ENCODE measurements around the gene PPM1F. TPM values are rescaled to one million over a fixed set of nuclear protein-coding genes. Genes with fewer than 3 reads are reported as not detected.
"Not testable (repeated sequence)": the region's sequence is repeated elsewhere in the genome, so short reads cannot be mapped to it uniquely, and the experiment has no call there.

The PPM1F gene
- total RNA-seq, 1 experiment from 2014 or later = 28.6 TPM

DNA sequence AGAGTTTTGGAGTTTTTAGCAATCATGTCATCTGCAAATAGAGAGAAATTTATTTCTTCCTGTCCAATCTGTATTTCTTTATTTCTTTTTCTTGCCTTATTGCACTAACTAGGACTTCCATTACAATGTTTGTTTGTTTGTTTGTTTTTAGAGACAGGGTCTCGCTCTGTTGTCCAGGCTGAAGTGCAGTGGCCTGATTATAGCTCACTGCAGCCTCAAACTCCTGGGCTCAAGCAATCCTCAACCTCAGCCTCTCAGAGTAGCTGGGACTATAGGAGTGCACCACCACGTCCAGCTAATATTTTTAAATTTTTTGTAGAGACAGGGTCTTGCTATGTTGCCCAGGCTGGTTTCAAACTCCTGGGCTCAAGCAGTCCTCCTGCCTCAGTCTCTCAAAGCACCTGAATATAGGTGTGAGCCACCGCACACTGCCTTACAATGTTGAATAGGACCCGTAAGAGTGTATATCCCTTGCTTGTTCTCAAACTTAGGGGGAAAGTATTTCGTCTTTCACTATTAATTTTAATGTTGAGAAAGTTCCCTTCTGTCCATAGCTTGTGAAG is 55.6 kb downstream of the PPM1F start:
- TF ChIP-seq NFATC4 (CRISPR knock-in tag; IDR thresholded peaks at IDR 0.05) = no peak
- no peak for TF ChIP-seq MAX (CRISPR knock-in tag; IDR thresholded peaks at IDR 0.05)
- TF ChIP-seq JAZF1 (CRISPR knock-in tag; IDR thresholded peaks at IDR 0.05) = no peak
- no peak for TF ChIP-seq GRHL2 (CRISPR knock-in tag; IDR thresholded peaks at IDR 0.05; ENCODE audit: insufficient replicate concordance, severe bottlenecking)
- TF ChIP-seq, protein P1, sequence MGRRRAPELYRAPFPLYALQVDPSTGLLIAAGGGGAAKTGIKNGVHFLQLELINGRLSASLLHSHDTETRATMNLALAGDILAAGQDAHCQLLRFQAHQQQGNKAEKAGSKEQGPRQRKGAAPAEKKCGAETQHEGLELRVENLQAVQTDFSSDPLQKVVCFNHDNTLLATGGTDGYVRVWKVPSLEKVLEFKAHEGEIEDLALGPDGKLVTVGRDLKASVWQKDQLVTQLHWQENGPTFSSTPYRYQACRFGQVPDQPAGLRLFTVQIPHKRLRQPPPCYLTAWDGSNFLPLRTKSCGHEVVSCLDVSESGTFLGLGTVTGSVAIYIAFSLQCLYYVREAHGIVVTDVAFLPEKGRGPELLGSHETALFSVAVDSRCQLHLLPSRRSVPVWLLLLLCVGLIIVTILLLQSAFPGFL (CRISPR knock-in tag; IDR thresholded peaks at IDR 0.05; ENCODE audit: borderline replicate concordance) = no peak
- TF ChIP-seq SMAD3 (CRISPR knock-in tag; IDR thresholded peaks at IDR 0.05; ENCODE audit: borderline replicate concordance) = no peak
- no peak for TF ChIP-seq ZNF416 (CRISPR knock-in tag; IDR thresholded peaks at IDR 0.05)
- no peak for TF ChIP-seq GABPB1 (CRISPR knock-in tag; IDR thresholded peaks at IDR 0.05)
- no peak for TF ChIP-seq ZNF219 (CRISPR knock-in tag; IDR thresholded peaks at IDR 0.05; ENCODE audit: borderline replicate concordance)
- peaks cover 8% of the 10 kb centered on the region for H3K9me3 Mint-ChIP-seq
- no peaks in the 10 kb centered on the region for H3K36me3 Mint-ChIP-seq
- ChIA-PET CTCF (no interaction called here), POLR2A (no interaction called here)
- no peak overlapping the region for H3K27ac Mint-ChIP-seq
- no peaks in the 10 kb centered on the region for H3K4me1 Mint-ChIP-seq
- no peak for ATAC-seq
- H3K27me3 Mint-ChIP-seq (ENCODE audit: low read depth) = peaks cover 5% of the 10 kb centered on the region
- no peak for DNase-seq (ENCODE audit: low spot score)
- H3K4me3 Mint-ChIP-seq = no peak overlapping the region

DNA sequence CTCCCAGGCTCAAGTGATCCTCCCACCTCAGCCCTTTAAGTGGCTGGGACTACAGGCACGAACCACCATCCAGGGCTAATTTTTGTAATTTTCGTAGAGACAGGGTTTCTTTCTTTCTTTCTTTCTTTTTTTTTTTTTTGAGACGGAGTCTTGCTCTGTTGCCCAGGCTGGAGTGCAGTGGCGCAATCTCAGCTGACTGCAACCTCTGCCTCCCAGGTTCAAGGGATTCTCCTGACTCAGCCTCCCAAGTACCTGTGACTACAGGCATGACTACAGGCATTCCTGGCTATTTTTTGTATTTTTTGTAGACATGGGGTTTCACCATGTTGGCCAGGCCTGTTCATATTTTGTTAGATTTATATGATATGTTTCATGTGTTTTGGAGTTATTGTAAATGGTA is 56.4 kb downstream of the PPM1F start:
- CTCF ChIA-PET = interaction anchor here (0.7 to 1.8 kb wide), 2 partner anchors 41 to 125 kb away, joined by 3 to 7 read pairs; no protein-coding TSS in a partner anchor
- POLR2A ChIA-PET; H3K27me3 Mint-ChIP-seq (ENCODE audit: low read depth); DNase-seq (ENCODE audit: low spot score); H3K9me3 Mint-ChIP-seq; H3K4me1 Mint-ChIP-seq; H3K27ac Mint-ChIP-seq; ATAC-seq; H3K4me3 Mint-ChIP-seq; H3K36me3 Mint-ChIP-seq: not testable (repeated sequence)

DNA sequence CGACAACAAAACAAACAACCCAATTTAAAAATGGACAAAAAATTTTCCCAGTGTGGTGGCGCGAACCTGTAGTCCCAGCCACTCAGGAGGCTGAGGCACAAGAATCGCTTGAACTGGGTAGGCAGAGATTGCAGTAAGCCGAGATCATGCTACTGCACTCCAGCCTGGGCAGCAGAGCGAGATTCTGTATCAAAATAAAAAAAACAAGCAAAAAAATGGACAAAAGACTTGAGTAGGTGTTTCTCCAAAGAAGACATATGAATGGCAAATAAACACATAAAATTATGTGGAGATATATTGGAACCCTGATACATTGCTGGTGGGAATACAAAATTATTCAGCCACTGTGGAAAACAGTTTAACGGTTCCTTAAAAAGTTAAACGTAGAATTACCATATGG is 57.8 kb downstream of the PPM1F start:
- H3K4me1 Mint-ChIP-seq = no peaks in the 10 kb centered on the region
- TF ChIP-seq TCF7 (CRISPR knock-in tag; IDR thresholded peaks at IDR 0.05; ENCODE audit: low read depth) = no peak
- TF ChIP-seq ZNF512 (CRISPR knock-in tag; IDR thresholded peaks at IDR 0.05; ENCODE audit: borderline replicate concordance) = no peak
- no peak for TF ChIP-seq ETV6 (CRISPR knock-in tag; IDR thresholded peaks at IDR 0.05)
- no peak for TF ChIP-seq PRRX2 (CRISPR knock-in tag; IDR thresholded peaks at IDR 0.05)
- TF ChIP-seq, protein P2, sequence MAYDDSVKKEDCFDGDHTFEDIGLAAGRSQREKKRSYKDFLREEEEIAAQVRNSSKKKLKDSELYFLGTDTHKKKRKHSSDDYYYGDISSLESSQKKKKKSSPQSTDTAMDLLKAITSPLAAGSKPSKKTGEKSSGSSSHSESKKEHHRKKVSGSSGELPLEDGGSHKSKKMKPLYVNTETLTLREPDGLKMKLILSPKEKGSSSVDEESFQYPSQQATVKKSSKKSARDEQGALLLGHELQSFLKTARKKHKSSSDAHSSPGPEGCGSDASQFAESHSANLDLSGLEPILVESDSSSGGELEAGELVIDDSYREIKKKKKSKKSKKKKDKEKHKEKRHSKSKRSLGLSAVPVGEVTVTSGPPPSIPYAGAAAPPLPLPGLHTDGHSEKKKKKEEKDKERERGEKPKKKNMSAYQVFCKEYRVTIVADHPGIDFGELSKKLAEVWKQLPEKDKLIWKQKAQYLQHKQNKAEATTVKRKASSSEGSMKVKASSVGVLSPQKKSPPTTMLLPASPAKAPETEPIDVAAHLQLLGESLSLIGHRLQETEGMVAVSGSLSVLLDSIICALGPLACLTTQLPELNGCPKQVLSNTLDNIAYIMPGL (CRISPR knock-in tag; IDR thresholded peaks at IDR 0.05) = no peak
- TF ChIP-seq, protein P3, sequence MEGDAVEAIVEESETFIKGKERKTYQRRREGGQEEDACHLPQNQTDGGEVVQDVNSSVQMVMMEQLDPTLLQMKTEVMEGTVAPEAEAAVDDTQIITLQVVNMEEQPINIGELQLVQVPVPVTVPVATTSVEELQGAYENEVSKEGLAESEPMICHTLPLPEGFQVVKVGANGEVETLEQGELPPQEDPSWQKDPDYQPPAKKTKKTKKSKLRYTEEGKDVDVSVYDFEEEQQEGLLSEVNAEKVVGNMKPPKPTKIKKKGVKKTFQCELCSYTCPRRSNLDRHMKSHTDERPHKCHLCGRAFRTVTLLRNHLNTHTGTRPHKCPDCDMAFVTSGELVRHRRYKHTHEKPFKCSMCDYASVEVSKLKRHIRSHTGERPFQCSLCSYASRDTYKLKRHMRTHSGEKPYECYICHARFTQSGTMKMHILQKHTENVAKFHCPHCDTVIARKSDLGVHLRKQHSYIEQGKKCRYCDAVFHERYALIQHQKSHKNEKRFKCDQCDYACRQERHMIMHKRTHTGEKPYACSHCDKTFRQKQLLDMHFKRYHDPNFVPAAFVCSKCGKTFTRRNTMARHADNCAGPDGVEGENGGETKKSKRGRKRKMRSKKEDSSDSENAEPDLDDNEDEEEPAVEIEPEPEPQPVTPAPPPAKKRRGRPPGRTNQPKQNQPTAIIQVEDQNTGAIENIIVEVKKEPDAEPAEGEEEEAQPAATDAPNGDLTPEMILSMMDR (IDR thresholded peaks at IDR 0.05) = no peak
- TF ChIP-seq ZNF396 (CRISPR knock-in tag; IDR thresholded peaks at IDR 0.05; ENCODE audit: borderline replicate concordance) = no peak
- no peak for TF ChIP-seq CBFB (CRISPR knock-in tag; IDR thresholded peaks at IDR 0.05; ENCODE audit: low read depth)
- no peak for TF ChIP-seq SMAD3 (CRISPR knock-in tag; IDR thresholded peaks at IDR 0.05; ENCODE audit: borderline replicate concordance)
- TF ChIP-seq CDX4 (CRISPR knock-in tag; IDR thresholded peaks at IDR 0.05; ENCODE audit: borderline replicate concordance) = no peak
- TF ChIP-seq STAT6 (CRISPR knock-in tag; conservative IDR thresholded peaks at IDR 0.05; ENCODE audit: low read depth) = no peak
- no peak for TF ChIP-seq ATF3 (CRISPR knock-in tag; conservative IDR thresholded peaks at IDR 0.05)

More for the DNA sequence above, 57.8 kb downstream of the PPM1F start:
- Mint-ChIP-seq H3K4me3 (no peak overlapping the region), H3K27me3 (ENCODE audit: low read depth) (peaks cover 5% of the 10 kb centered on the region), H3K9me3 (peaks cover 8% of the 10 kb centered on the region), H3K27ac (no peak overlapping the region), H3K36me3 (no peaks in the 10 kb centered on the region)
- DNase-seq (ENCODE audit: low spot score) (no peak), ATAC-seq (no peak)
- POLR2A ChIA-PET = no interaction called here
- CTCF ChIA-PET = interaction anchor here (1.8 kb wide), 1 partner anchor 43 kb away, joined by 7 read pairs; no protein-coding TSS in a partner anchor
